ENCODE measurements around the gene SLC22A23.

SLC22A23 gene

GRCh38 chr6:3252369-3252768 is 204.5 kb downstream of the SLC22A23 start:
- no peak overlapping the region for H3K18ac ChIP-seq (ENCODE audit: low read depth in 1 of 2, low read length in 2 of 2)
- no peaks in the 10 kb centered on the region for H3K36me3 ChIP-seq (ENCODE audit: control insufficient read depth in 1 of 2, insufficient read depth in 2 of 2, low read depth in 1 of 2, low read length in 2 of 2)
- no peaks in the 10 kb centered on the region for H3K79me1 ChIP-seq (replicated peaks; ENCODE audit: low read length, poor library complexity, severe bottlenecking)
- no peak overlapping the region for H3K27ac ChIP-seq (ENCODE audit: low read length, poor library complexity, severe bottlenecking)
- H2BK120ac ChIP-seq (ENCODE audit: low read depth, low read length), result no peak overlapping the region
- DNase-seq, result no peak
- H4K8ac ChIP-seq (ENCODE audit: low read length), result peak overlapping the region; percentile 67
- H3K9ac ChIP-seq (ENCODE audit: low read length), result no peak overlapping the region
- peaks cover 16% of the 10 kb centered on the region for H3K4me1 ChIP-seq (ENCODE audit: control insufficient read depth, insufficient read depth, low read depth, low read length)
- 84% methylated on average over 10 of the region's 10 CpGs for WGBS
- no peak overlapping the region for H2BK12ac ChIP-seq (ENCODE audit: low read length in 2 of 2)
- no peak overlapping the region for H2AFZ ChIP-seq (ENCODE audit: low read depth, low read length)
- no peak overlapping the region for H2BK15ac ChIP-seq (ENCODE audit: low read depth, poor library complexity, severe bottlenecking)
- peak overlapping the region in 1 of 2 experiments; percentile 42 for H3K4ac ChIP-seq (ENCODE audit: low read depth in 1 of 2, low read length in 2 of 2)
- no peaks in the 10 kb centered on the region for H3K9me3 ChIP-seq (ENCODE audit: control insufficient read depth, low read length)
- H3K27me3 ChIP-seq (ENCODE audit: control insufficient read depth in 1 of 2, insufficient read depth in 1 of 2, low read length in 2 of 2), result peaks cover 7 to 37% of the 10 kb centered on the region in 2 experiments
- H3K23ac ChIP-seq (ENCODE audit: low read length in 2 of 2), result no peak overlapping the region
- no peak overlapping the region for H3K4me3 ChIP-seq (ENCODE audit: insufficient read depth in 1 of 2, low read depth in 1 of 2, low read length in 2 of 2)
- H2AK5ac ChIP-seq (ENCODE audit: low read length, severe bottlenecking), result no peak overlapping the region
- H3K14ac ChIP-seq (ENCODE audit: low read length in 2 of 2), result no peak overlapping the region
- H4K91ac ChIP-seq (ENCODE audit: low read length), result peak overlapping the region; percentile 58
- H3K4me2 ChIP-seq (ENCODE audit: low read length, poor library complexity, severe bottlenecking), result no peak overlapping the region
- H2BK5ac ChIP-seq (ENCODE audit: low read depth, low read length, poor library complexity, severe bottlenecking), result no peak overlapping the region

- H2AK5ac ChIP-seq (ENCODE audit: low read length, severe bottlenecking), result no peak overlapping the region
- H3K27ac ChIP-seq (ENCODE audit: low read length, poor library complexity, severe bottlenecking), result no peak overlapping the region
- no peak overlapping the region for H3K4me2 ChIP-seq (ENCODE audit: low read length, poor library complexity, severe bottlenecking)
- no peak overlapping the region for H3K14ac ChIP-seq (ENCODE audit: low read length in 2 of 2)
- H3K4ac ChIP-seq (ENCODE audit: low read depth in 1 of 2, low read length in 2 of 2), result peak overlapping the region in 1 of 2 experiments; percentile 42
- H3K23ac ChIP-seq (ENCODE audit: low read length in 2 of 2), result no peak overlapping the region
- H4K8ac ChIP-seq (ENCODE audit: low read length), result peak overlapping the region; percentile 76
- WGBS, result 43% methylated on average over 14 of the region's 20 CpGs
- H4K91ac ChIP-seq (ENCODE audit: low read length), result no peak overlapping the region
- peaks cover 6 to 31% of the 10 kb centered on the region in 2 experiments for H3K27me3 ChIP-seq (ENCODE audit: control insufficient read depth in 1 of 2, insufficient read depth in 1 of 2, low read length in 2 of 2)
- DNase-seq, result peak; percentile 81
- H3K4me1 ChIP-seq (ENCODE audit: control insufficient read depth, insufficient read depth, low read depth, low read length), result peaks cover 21% of the 10 kb centered on the region
- H2BK15ac ChIP-seq (ENCODE audit: low read depth, poor library complexity, severe bottlenecking), result no peak overlapping the region
- H2BK120ac ChIP-seq (ENCODE audit: low read depth, low read length), result no peak overlapping the region
- no peak overlapping the region for H3K4me3 ChIP-seq (ENCODE audit: insufficient read depth in 1 of 2, low read depth in 1 of 2, low read length in 2 of 2)
- H3K18ac ChIP-seq (ENCODE audit: low read depth in 1 of 2, low read length in 2 of 2), result peak overlapping the region in 1 of 2 experiments; percentile 42
- no peak overlapping the region for H3K9ac ChIP-seq (ENCODE audit: low read length)
- H3K79me1 ChIP-seq (replicated peaks; ENCODE audit: low read length, poor library complexity, severe bottlenecking), result no peaks in the 10 kb centered on the region
- H2AFZ ChIP-seq (ENCODE audit: low read depth, low read length), result peak overlapping the region; percentile 33
- H3K36me3 ChIP-seq (ENCODE audit: control insufficient read depth in 1 of 2, insufficient read depth in 2 of 2, low read depth in 1 of 2, low read length in 2 of 2), result no peaks in the 10 kb centered on the region
- H2BK5ac ChIP-seq (ENCODE audit: low read depth, low read length, poor library complexity, severe bottlenecking), result no peak overlapping the region
- H2BK12ac ChIP-seq (ENCODE audit: low read length in 2 of 2), result peak overlapping the region in 1 of 2 experiments; percentile 34
- no peaks in the 10 kb centered on the region for H3K9me3 ChIP-seq (ENCODE audit: control insufficient read depth, low read length)
Observed at GRCh38 chr6:3251462-3252314, 205.2 kb downstream of the SLC22A23 start.

- H3K18ac ChIP-seq (ENCODE audit: low read depth in 1 of 2, low read length in 2 of 2), result no peak overlapping the region
- H3K79me1 ChIP-seq (replicated peaks; ENCODE audit: low read length, poor library complexity, severe bottlenecking), result no peaks in the 10 kb centered on the region
- peaks cover 24% of the 10 kb centered on the region for H3K4me1 ChIP-seq (ENCODE audit: control insufficient read depth, insufficient read depth, low read depth, low read length)
- H3K36me3 ChIP-seq (ENCODE audit: control insufficient read depth in 1 of 2, insufficient read depth in 2 of 2, low read depth in 1 of 2, low read length in 2 of 2), result no peaks in the 10 kb centered on the region
- H2BK15ac ChIP-seq (ENCODE audit: low read depth, poor library complexity, severe bottlenecking), result no peak overlapping the region
- H3K14ac ChIP-seq (ENCODE audit: low read length in 2 of 2), result no peak overlapping the region
- H2BK5ac ChIP-seq (ENCODE audit: low read depth, low read length, poor library complexity, severe bottlenecking), result no peak overlapping the region
- no peaks in the 10 kb centered on the region for H3K9me3 ChIP-seq (ENCODE audit: control insufficient read depth, low read length)
- H3K4ac ChIP-seq (ENCODE audit: low read depth in 1 of 2, low read length in 2 of 2), result no peak overlapping the region
- no peak overlapping the region for H3K4me2 ChIP-seq (ENCODE audit: low read length, poor library complexity, severe bottlenecking)
- WGBS, result 93% methylated on average over 9 of the region's 9 CpGs
- H2BK12ac ChIP-seq (ENCODE audit: low read length in 2 of 2), result no peak overlapping the region
- DNase-seq, result no peak
- H2BK120ac ChIP-seq (ENCODE audit: low read depth, low read length), result no peak overlapping the region
- H3K27me3 ChIP-seq (ENCODE audit: control insufficient read depth in 1 of 2, insufficient read depth in 1 of 2, low read length in 2 of 2), result peaks cover 0 to 21% of the 10 kb centered on the region in 2 experiments
- H3K23ac ChIP-seq (ENCODE audit: low read length in 2 of 2), result no peak overlapping the region
- H4K8ac ChIP-seq (ENCODE audit: low read length), result no peak overlapping the region
- no peak overlapping the region for H3K27ac ChIP-seq (ENCODE audit: low read length, poor library complexity, severe bottlenecking)
- H2AFZ ChIP-seq (ENCODE audit: low read depth, low read length), result no peak overlapping the region
- H2AK5ac ChIP-seq (ENCODE audit: low read length, severe bottlenecking), result no peak overlapping the region
- no peak overlapping the region for H4K91ac ChIP-seq (ENCODE audit: low read length)
- no peak overlapping the region for H3K4me3 ChIP-seq (ENCODE audit: insufficient read depth in 1 of 2, low read depth in 1 of 2, low read length in 2 of 2)
- no peak overlapping the region for H3K9ac ChIP-seq (ENCODE audit: low read length)
Observed at GRCh38 chr6:3250231-3250675, 206.6 kb downstream of the SLC22A23 start.

- H3K79me1 ChIP-seq (replicated peaks; ENCODE audit: low read length, poor library complexity, severe bottlenecking), result no peaks in the 10 kb centered on the region
- no peak overlapping the region for H2BK15ac ChIP-seq (ENCODE audit: low read depth, poor library complexity, severe bottlenecking)
- H3K27me3 ChIP-seq (ENCODE audit: control insufficient read depth in 1 of 2, insufficient read depth in 1 of 2, low read length in 2 of 2), result peaks cover 0 to 21% of the 10 kb centered on the region in 2 experiments
- H3K4ac ChIP-seq (ENCODE audit: low read depth in 1 of 2, low read length in 2 of 2), result no peak overlapping the region
- H3K27ac ChIP-seq (ENCODE audit: low read length, poor library complexity, severe bottlenecking), result no peak overlapping the region
- no peaks in the 10 kb centered on the region for H3K36me3 ChIP-seq (ENCODE audit: control insufficient read depth in 1 of 2, insufficient read depth in 2 of 2, low read depth in 1 of 2, low read length in 2 of 2)
- peaks cover 24% of the 10 kb centered on the region for H3K4me1 ChIP-seq (ENCODE audit: control insufficient read depth, insufficient read depth, low read depth, low read length)
- H3K4me2 ChIP-seq (ENCODE audit: low read length, poor library complexity, severe bottlenecking), result no peak overlapping the region
- H2AK5ac ChIP-seq (ENCODE audit: low read length, severe bottlenecking), result peak overlapping the region; percentile 53
- DNase-seq, result no peak
- no peak overlapping the region for H2BK120ac ChIP-seq (ENCODE audit: low read depth, low read length)
- H2BK12ac ChIP-seq (ENCODE audit: low read length in 2 of 2), result no peak overlapping the region
- no peaks in the 10 kb centered on the region for H3K9me3 ChIP-seq (ENCODE audit: control insufficient read depth, low read length)
- H4K8ac ChIP-seq (ENCODE audit: low read length), result no peak overlapping the region
- no peak overlapping the region for H3K18ac ChIP-seq (ENCODE audit: low read depth in 1 of 2, low read length in 2 of 2)
- H3K23ac ChIP-seq (ENCODE audit: low read length in 2 of 2), result no peak overlapping the region
- no peak overlapping the region for H2BK5ac ChIP-seq (ENCODE audit: low read depth, low read length, poor library complexity, severe bottlenecking)
- 92% methylated on average over 3 of the region's 3 CpGs for WGBS
- no peak overlapping the region for H3K9ac ChIP-seq (ENCODE audit: low read length)
- H3K4me3 ChIP-seq (ENCODE audit: insufficient read depth in 1 of 2, low read depth in 1 of 2, low read length in 2 of 2), result no peak overlapping the region
- no peak overlapping the region for H2AFZ ChIP-seq (ENCODE audit: low read depth, low read length)
- H3K14ac ChIP-seq (ENCODE audit: low read length in 2 of 2), result no peak overlapping the region
- no peak overlapping the region for H4K91ac ChIP-seq (ENCODE audit: low read length)
Observed at GRCh38 chr6:3249821-3250220, 207.0 kb downstream of the SLC22A23 start.

Data from mesenchymal stem cell (in vitro differentiated cells and primary cell).